Prostate gland (tissue), 2 donors: ENCODE measurements around the gene CSRNP3.

Experiments
- CTCF ChIP-seq, 4 experiments: fragments of 200-600 bp in 2 of 4; fragments of 450-650 bp in 2 of 4; sonication (generic) in 2 of 4; IDR thresholded peaks; 1 replicate in 3 of 4; 2 replicates in 1 of 4; pipeline ENCODE4 v1.5.1; 2016 to 2019; ENCODE audit warnings: antibody characterized with exemption in 4 of 4, mild to moderate bottlenecking in 2 of 4, moderate library complexity in 2 of 4
- POLR2A ChIP-seq: fragments of 450-650 bp; IDR thresholded peaks from one replicate; pipeline ENCODE4 v1.6.1; 2016; ENCODE audit warnings: antibody characterized with exemption, mild to moderate bottlenecking
- POLR2AphosphoS5 ChIP-seq: sonication (generic); formaldehyde crosslinking; IDR thresholded peaks from one replicate; pipeline ENCODE4 v1.6.1; 2017; ENCODE audit warnings: antibody characterized with exemption

DNA sequence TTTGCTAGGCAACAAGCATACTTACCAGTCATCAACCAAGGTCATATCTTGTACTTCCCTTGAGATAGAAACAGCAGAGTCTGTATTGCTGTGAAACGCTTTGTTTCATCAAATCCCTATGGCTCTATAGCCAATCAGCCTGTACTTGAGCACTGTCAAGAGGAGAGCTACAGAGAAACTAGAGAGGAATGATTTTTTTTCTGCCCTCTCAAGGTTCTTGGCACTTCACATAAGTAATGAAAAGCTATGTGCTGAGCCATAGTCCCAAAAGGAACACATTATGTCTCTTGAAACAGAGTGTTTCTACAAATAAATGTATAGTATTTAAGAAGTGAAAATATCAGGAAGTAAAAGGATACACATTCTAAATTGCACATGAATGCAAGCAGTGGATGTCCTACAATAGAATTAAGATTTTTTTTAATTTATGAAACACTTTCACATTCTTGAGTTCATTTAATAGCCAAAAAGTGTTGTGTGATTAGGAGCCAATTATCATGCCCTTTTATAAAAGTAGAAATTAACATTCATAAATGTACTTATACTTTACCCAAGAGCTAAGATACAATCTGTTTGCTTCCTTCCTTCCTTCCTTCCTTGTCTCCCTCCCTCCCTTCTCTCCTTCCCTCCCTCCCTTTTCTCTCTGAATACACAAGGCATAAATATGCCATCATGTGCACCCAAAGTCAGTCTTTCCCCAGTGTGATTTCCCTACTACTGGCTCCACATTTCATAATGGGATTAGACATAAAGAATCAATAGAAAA is 131.8 kb downstream of the CSRNP3 start:
- TF ChIP-seq CTCF (IDR thresholded peaks at IDR 0.05) (no peak), POLR2A (no peak), POLR2AphosphoS5 (no peak)
